ENCODE measurements around the gene MPC2. TPM values are rescaled to one million over a fixed set of nuclear protein-coding genes. Genes with fewer than 3 reads are reported as not detected.
"Not testable (repeated sequence)": the region's sequence is repeated elsewhere in the genome, so short reads cannot be mapped to it uniquely, and the experiment has no call there.

Gene MPC2
- total and polyA plus RNA-seq, 3 donors from 2014 or later: 106 to 596 (median 185) TPM

- intact Hi-C loops (cut with DNase I; ENCODE audit: low total_unique reads): no loop called here
Measured at GRCh38 chr1:167871331-167871730, 65.5 kb downstream of the MPC2 start.

GRCh38 chr1:167869157-167870001, 67.5 kb downstream of the MPC2 start:
- DNase-seq; intact Hi-C loops (cut with DNase I; ENCODE audit: low total_unique reads): not testable (repeated sequence)
- 69 to 73% methylated on average over 16 of the region's 16 CpGs for WGBS, 2 donors

More at GRCh38 chr1:167871331-167871730, 65.5 kb downstream of the MPC2 start:
- Histone ChIP-seq H3K27me3 (no peaks in the 10 kb centered on the region), H3K9me3 (no peaks in the 10 kb centered on the region), H3K36me3 (ENCODE audit: low read depth, missing control alignments) (no peaks in the 10 kb centered on the region), H3K4me3 (no peak overlapping the region), H3K4me1 (no peaks in the 10 kb centered on the region), H3K27ac (no peak overlapping the region)
- no peak for DNase-seq
- TF ChIP-seq POLR2A (IDR thresholded peaks at IDR 0.05) (no peak), CTCF (IDR thresholded peaks at IDR 0.05) (no peak)

GRCh38 chr1:167866739-167867414, 70.0 kb downstream of the MPC2 start:
- H3K4me1 ChIP-seq; H3K36me3 ChIP-seq (ENCODE audit: low read depth, missing control alignments); H3K9me3 ChIP-seq; H3K4me3 ChIP-seq; DNase-seq; H3K27me3 ChIP-seq; intact Hi-C loops (cut with DNase I; ENCODE audit: low total_unique reads); H3K27ac ChIP-seq: not testable (repeated sequence)
- 88 to 92% methylated on average over 7 to 8 of the region's 8 CpGs for WGBS, 2 donors

More at GRCh38 chr1:167869157-167870001, 67.5 kb downstream of the MPC2 start:
- H3K27me3 ChIP-seq; H3K27ac ChIP-seq; H3K4me3 ChIP-seq; H3K4me1 ChIP-seq; H3K9me3 ChIP-seq; H3K36me3 ChIP-seq (ENCODE audit: low read depth, missing control alignments): not testable (repeated sequence)

Other genes with a start within 250 kb of the MPC2 start
- gene MPZL1, start 215.1 kb downstream of the MPC2 start, total RNA-seq: 100 to 1,000 TPM; 154 to 160 TPM
- gene MPZL1, start 215.1 kb downstream of the MPC2 start, polyA plus RNA-seq (ENCODE audit: insufficient read depth, low read depth, low replicate concordance): 148 TPM
- gene ADCY10, start 22.9 kb downstream of the MPC2 start, total RNA-seq: 10 to 100 TPM in 1 of 2 donors, 1 to 10 TPM in 1; 9.4 to 24.6 TPM
- 49.7 TPM for gene ADCY10, start 22.9 kb downstream of the MPC2 start, polyA plus RNA-seq (ENCODE audit: insufficient read depth, low read depth, low replicate concordance)
- 100 to 1,000 TPM; 160 to 199 TPM for gene DCAF6, start 389 bp downstream of the MPC2 start, total RNA-seq
- gene DCAF6, start 389 bp downstream of the MPC2 start, polyA plus RNA-seq (ENCODE audit: insufficient read depth, low read depth, low replicate concordance): 173 TPM
- gene GPR161, start 199.9 kb upstream of the MPC2 start, total RNA-seq: 1 to 10 TPM; 6.1 to 6.7 TPM
- gene GPR161, start 199.9 kb upstream of the MPC2 start, polyA plus RNA-seq (ENCODE audit: insufficient read depth, low read depth, low replicate concordance): 3.7 TPM
- gene TIPRL, start 241.9 kb upstream of the MPC2 start, total RNA-seq: 10 to 100 TPM; 19.8 to 23.5 TPM
- 44.6 TPM for gene TIPRL, start 241.9 kb upstream of the MPC2 start, polyA plus RNA-seq (ENCODE audit: insufficient read depth, low read depth, low replicate concordance)